22Rv1 (cell line): Measurements from ENCODE around the gene CELSR3.

Experiments used
- ZFX ChIP-seq: fragments of 450-650 bp; IDR thresholded peaks from 2 replicates; pipeline ENCODE4 v1.6.1; 2017; ENCODE audit warnings: antibody characterized with exemption, borderline replicate concordance
- TF ChIP-seq, protein P1 (sequence below): fragments of 450-650 bp; IDR thresholded peaks from 2 replicates; pipeline ENCODE4 v1.5.1; 2017; ENCODE audit warnings: mild to moderate bottlenecking

DNA sequence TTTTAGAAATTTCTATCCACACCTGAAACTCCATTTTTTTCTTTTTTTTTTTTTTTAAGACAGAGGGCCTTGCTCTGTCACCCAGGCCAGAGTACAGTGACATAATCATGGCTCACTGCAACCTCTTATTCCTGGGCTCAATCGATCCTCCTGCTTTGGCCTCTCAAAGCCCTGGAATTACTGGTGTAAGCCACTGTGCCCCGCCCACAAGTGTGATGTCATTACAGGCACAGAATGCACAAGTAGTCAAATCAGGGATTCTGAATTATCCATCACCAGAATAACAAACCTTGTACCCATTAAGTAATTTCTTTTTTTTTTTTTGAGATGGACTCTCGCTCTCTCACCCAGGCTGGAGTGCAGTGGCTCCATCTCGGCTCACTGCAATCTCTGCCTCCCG lies 55.2 kb downstream of the CELSR3 start:
- TF ChIP-seq, protein P1, sequence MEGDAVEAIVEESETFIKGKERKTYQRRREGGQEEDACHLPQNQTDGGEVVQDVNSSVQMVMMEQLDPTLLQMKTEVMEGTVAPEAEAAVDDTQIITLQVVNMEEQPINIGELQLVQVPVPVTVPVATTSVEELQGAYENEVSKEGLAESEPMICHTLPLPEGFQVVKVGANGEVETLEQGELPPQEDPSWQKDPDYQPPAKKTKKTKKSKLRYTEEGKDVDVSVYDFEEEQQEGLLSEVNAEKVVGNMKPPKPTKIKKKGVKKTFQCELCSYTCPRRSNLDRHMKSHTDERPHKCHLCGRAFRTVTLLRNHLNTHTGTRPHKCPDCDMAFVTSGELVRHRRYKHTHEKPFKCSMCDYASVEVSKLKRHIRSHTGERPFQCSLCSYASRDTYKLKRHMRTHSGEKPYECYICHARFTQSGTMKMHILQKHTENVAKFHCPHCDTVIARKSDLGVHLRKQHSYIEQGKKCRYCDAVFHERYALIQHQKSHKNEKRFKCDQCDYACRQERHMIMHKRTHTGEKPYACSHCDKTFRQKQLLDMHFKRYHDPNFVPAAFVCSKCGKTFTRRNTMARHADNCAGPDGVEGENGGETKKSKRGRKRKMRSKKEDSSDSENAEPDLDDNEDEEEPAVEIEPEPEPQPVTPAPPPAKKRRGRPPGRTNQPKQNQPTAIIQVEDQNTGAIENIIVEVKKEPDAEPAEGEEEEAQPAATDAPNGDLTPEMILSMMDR, result no peak
- TF ChIP-seq ZFX, result no peak
